HG03103 (cell line): Measurements from ENCODE around the gene SNAPC3.
"Not testable (repeated sequence)": the region's sequence is repeated elsewhere in the genome, so short reads cannot be mapped to it uniquely, and the experiment has no call there.

Source experiments
- ATAC-seq: cut with Tn5 transposase; IDR thresholded peaks from one replicate; pipeline ENCODE4 v1.9.1; 2021; ENCODE audit warnings: low read depth; ENCODE audit not compliant: unreplicated experiment

SNAPC3 gene

GRCh38 chr9:15422372-15423230, at the start of gene SNAPC3:
Gene SNAPC3 (plus strand): TSS chr9:15422876. CDS start chr9:15422880, 4 bp downstream.
- ATAC-seq: peak; percentile 92

GRCh38 chr9:15373881-15374280, 48.8 kb upstream of the SNAPC3 start:
- no peak for ATAC-seq

- ATAC-seq: no peak
Observed at GRCh38 chr9:15374310-15374709, 48.4 kb upstream of the SNAPC3 start.

- ATAC-seq: no peak
Observed at GRCh38 chr9:15374825-15375224, 47.9 kb upstream of the SNAPC3 start.

GRCh38 chr9:15377625-15378540, 44.8 kb upstream of the SNAPC3 start:
- ATAC-seq: no peak

- ATAC-seq: not testable (repeated sequence)
Observed at GRCh38 chr9:15379317-15379716, 43.4 kb upstream of the SNAPC3 start.

GRCh38 chr9:15379888-15380287, 42.8 kb upstream of the SNAPC3 start:
- not testable (repeated sequence) for ATAC-seq

- ATAC-seq: no peak
Observed at GRCh38 chr9:15381491-15381890, 41.2 kb upstream of the SNAPC3 start.

- no peak for ATAC-seq
Observed at GRCh38 chr9:15386465-15386864, 36.2 kb upstream of the SNAPC3 start.

GRCh38 chr9:15389173-15389572, 33.5 kb upstream of the SNAPC3 start:
- ATAC-seq: no peak

GRCh38 chr9:15389631-15390030, 33.0 kb upstream of the SNAPC3 start:
- ATAC-seq: no peak

- no peak for ATAC-seq
Observed at GRCh38 chr9:15390201-15390600, 32.5 kb upstream of the SNAPC3 start.

- ATAC-seq: no peak
Observed at GRCh38 chr9:15392363-15392762, 30.3 kb upstream of the SNAPC3 start.

GRCh38 chr9:15400281-15400941, 22.3 kb upstream of the SNAPC3 start:
- no peak for ATAC-seq

GRCh38 chr9:15401266-15401665, 21.4 kb upstream of the SNAPC3 start:
- ATAC-seq: no peak

GRCh38 chr9:15403155-15403554, 19.5 kb upstream of the SNAPC3 start:
- no peak for ATAC-seq

GRCh38 chr9:15404171-15404570, 18.5 kb upstream of the SNAPC3 start:
- no peak for ATAC-seq

GRCh38 chr9:15416880-15417279, 5.8 kb upstream of the SNAPC3 start:
- no peak for ATAC-seq

- no peak for ATAC-seq
Observed at GRCh38 chr9:15417626-15418025, 5.0 kb upstream of the SNAPC3 start.

- no peak for ATAC-seq
Observed at GRCh38 chr9:15420796-15421195, 1.9 kb upstream of the SNAPC3 start.

- no peak for ATAC-seq
Observed at GRCh38 chr9:15421532-15421931, 1.1 kb upstream of the SNAPC3 start.
